Neural cell (in vitro differentiated cells): Measurements from ENCODE around the gene PRR16.
"Not testable (repeated sequence)": the region's sequence is repeated elsewhere in the genome, so short reads cannot be mapped to it uniquely, and the experiment has no call there.

Source experiments
- EP300 ChIP-seq: fragments of 450-650 bp; conservative IDR thresholded peaks from 2 replicates; pipeline ENCODE4 v1.6.1; 2014; ENCODE audit warnings: antibody characterized with exemption, mild to moderate bottlenecking, moderate library complexity; ENCODE audit not compliant: poor library complexity, severe bottlenecking
- EZH2 ChIP-seq: fragments of 200-600, 300-800 bp; shearing (Covaris generic), sonication (generic); IDR thresholded peaks from 2 replicates; pipeline ENCODE4 v1.6.1; 2014; ENCODE audit warnings: antibody characterized with exemption, low read length, borderline replicate concordance, mild to moderate bottlenecking; ENCODE audit not compliant: insufficient read depth, poor library complexity, severe bottlenecking
- TF ChIP-seq, protein P1 (sequence below): IDR thresholded peaks from 2 replicates; pipeline ENCODE4 v1.6.1; 2012; ENCODE audit warnings: borderline replicate concordance
- TF ChIP-seq, protein P2 (sequence below): fragments of 450-650 bp; IDR thresholded peaks from 2 replicates; pipeline ENCODE4 v1.5.1; 2014; ENCODE audit warnings: antibody characterized with exemption, mild to moderate bottlenecking, moderate library complexity; ENCODE audit not compliant: poor library complexity, severe bottlenecking

DNA sequence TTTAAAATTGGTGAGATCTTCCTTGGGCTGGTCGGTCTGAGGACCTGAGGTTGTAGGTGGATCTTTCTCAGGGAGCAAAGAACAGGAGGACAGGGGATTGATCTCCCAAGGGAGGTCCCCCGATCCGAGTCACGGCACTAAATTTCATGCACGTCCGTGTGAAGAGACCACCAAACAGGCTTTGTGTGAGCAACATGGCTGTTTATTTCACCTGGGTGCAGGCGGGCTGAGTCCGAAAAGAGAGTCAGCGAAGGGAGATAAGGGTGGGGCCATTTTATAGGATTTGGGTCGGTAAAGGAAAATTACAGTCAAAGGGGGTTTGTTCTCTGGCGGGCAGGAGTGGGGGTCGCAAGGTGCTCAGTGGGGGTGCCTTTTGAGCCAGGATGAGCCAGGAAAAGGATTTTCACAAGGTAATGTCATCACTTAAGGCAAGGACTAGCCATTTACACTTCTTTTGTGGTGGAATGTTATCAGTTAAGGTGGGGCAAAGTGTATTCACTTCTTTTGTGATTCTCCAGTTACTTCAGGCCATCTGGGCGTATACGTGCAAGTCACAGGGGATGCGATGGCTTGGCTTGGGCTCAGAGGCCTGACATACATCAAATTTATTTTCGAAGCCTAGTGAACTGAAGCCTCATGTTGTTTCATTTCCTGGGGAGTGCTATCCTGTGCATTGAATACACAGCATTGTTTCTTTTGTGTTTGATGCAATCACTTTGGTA is 238.9 kb downstream of the PRR16 start:
- TF ChIP-seq, protein P1, sequence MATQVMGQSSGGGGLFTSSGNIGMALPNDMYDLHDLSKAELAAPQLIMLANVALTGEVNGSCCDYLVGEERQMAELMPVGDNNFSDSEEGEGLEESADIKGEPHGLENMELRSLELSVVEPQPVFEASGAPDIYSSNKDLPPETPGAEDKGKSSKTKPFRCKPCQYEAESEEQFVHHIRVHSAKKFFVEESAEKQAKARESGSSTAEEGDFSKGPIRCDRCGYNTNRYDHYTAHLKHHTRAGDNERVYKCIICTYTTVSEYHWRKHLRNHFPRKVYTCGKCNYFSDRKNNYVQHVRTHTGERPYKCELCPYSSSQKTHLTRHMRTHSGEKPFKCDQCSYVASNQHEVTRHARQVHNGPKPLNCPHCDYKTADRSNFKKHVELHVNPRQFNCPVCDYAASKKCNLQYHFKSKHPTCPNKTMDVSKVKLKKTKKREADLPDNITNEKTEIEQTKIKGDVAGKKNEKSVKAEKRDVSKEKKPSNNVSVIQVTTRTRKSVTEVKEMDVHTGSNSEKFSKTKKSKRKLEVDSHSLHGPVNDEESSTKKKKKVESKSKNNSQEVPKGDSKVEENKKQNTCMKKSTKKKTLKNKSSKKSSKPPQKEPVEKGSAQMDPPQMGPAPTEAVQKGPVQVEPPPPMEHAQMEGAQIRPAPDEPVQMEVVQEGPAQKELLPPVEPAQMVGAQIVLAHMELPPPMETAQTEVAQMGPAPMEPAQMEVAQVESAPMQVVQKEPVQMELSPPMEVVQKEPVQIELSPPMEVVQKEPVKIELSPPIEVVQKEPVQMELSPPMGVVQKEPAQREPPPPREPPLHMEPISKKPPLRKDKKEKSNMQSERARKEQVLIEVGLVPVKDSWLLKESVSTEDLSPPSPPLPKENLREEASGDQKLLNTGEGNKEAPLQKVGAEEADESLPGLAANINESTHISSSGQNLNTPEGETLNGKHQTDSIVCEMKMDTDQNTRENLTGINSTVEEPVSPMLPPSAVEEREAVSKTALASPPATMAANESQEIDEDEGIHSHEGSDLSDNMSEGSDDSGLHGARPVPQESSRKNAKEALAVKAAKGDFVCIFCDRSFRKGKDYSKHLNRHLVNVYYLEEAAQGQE = not testable (repeated sequence)
- TF ChIP-seq, protein P2, sequence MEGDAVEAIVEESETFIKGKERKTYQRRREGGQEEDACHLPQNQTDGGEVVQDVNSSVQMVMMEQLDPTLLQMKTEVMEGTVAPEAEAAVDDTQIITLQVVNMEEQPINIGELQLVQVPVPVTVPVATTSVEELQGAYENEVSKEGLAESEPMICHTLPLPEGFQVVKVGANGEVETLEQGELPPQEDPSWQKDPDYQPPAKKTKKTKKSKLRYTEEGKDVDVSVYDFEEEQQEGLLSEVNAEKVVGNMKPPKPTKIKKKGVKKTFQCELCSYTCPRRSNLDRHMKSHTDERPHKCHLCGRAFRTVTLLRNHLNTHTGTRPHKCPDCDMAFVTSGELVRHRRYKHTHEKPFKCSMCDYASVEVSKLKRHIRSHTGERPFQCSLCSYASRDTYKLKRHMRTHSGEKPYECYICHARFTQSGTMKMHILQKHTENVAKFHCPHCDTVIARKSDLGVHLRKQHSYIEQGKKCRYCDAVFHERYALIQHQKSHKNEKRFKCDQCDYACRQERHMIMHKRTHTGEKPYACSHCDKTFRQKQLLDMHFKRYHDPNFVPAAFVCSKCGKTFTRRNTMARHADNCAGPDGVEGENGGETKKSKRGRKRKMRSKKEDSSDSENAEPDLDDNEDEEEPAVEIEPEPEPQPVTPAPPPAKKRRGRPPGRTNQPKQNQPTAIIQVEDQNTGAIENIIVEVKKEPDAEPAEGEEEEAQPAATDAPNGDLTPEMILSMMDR = not testable (repeated sequence)
- not testable (repeated sequence) for TF ChIP-seq EP300, EZH2
